ENCODE measurements around the gene ASCC3.

ASCC3 gene

GRCh38 chr6:100880853-100881706 lies at the start of gene ASCC3:
Gene ASCC3, minus strand, starts transcription at chr6:100881329. Its CDS starts 13,332 bp downstream, at chr6:100867997.
- no peak for TF ChIP-seq CTCF (conservative IDR thresholded peaks at IDR 0.05; ENCODE audit: low read depth, low read length)
- H3K4me3 ChIP-seq (ENCODE audit: low read depth, low read length), result peak within 1 kb of the TSS; percentile 95
- DNase-seq (ENCODE audit: low read depth), result peak; percentile 93

GRCh38 chr6:100925749-100926148 lies 44.6 kb upstream of the ASCC3 start:
- DNase-seq (ENCODE audit: low read depth), result no peak
- no peak overlapping the region for H3K4me3 ChIP-seq (ENCODE audit: low read depth, low read length)
- no peak for TF ChIP-seq CTCF (conservative IDR thresholded peaks at IDR 0.05; ENCODE audit: low read depth, low read length)

GRCh38 chr6:100924534-100925227 lies 43.6 kb upstream of the ASCC3 start:
- DNase-seq (ENCODE audit: low read depth), result no peak
- no peak for TF ChIP-seq CTCF (conservative IDR thresholded peaks at IDR 0.05; ENCODE audit: low read depth, low read length)
- H3K4me3 ChIP-seq (ENCODE audit: low read depth, low read length), result no peak overlapping the region

GRCh38 chr6:100923481-100924165 lies 42.5 kb upstream of the ASCC3 start:
- no peak for DNase-seq (ENCODE audit: low read depth)
- no peak for TF ChIP-seq CTCF (conservative IDR thresholded peaks at IDR 0.05; ENCODE audit: low read depth, low read length)
- no peak overlapping the region for H3K4me3 ChIP-seq (ENCODE audit: low read depth, low read length)

- no peak for DNase-seq (ENCODE audit: low read depth)
- no peak for TF ChIP-seq CTCF (conservative IDR thresholded peaks at IDR 0.05; ENCODE audit: low read depth, low read length)
- H3K4me3 ChIP-seq (ENCODE audit: low read depth, low read length), result no peak overlapping the region
These were observed 39.0 kb upstream of the ASCC3 start for GRCh38 chr6:100920028-100920605.

GRCh38 chr6:100918152-100918551 lies 37.0 kb upstream of the ASCC3 start:
- TF ChIP-seq CTCF (conservative IDR thresholded peaks at IDR 0.05; ENCODE audit: low read depth, low read length), result no peak
- H3K4me3 ChIP-seq (ENCODE audit: low read depth, low read length), result no peak overlapping the region
- no peak for DNase-seq (ENCODE audit: low read depth)
